Activated effector memory CD4-positive, alpha-beta T cell treated with Interleukin-2 at 50 U/mL for 16 hours (primary cell): ENCODE data around the gene OLFML3.

Experiments
- DNase-seq: peaks from one replicate; pipeline ENCODE4 v3.0.0-alpha.2; 2020

OLFML3 gene

DNA sequence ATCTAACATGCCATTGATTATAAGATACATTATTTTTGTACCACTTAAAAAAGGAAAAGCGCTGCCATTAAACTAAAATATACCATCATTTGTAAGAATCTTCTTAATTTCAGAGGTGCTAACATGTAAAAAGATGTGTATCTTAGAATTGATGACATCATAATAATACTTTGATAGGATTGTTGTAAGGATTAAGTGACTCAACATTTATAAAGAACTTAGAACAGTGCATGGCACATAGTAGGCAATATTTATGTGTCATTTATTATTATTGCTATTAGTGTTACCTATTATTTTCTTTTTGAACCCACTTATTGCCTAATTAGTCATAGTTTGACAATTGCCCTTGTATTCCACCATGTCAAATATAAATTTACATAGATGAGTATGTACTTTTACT is 28.4 kb upstream of the OLFML3 start:
- DNase-seq = no peak

DNA sequence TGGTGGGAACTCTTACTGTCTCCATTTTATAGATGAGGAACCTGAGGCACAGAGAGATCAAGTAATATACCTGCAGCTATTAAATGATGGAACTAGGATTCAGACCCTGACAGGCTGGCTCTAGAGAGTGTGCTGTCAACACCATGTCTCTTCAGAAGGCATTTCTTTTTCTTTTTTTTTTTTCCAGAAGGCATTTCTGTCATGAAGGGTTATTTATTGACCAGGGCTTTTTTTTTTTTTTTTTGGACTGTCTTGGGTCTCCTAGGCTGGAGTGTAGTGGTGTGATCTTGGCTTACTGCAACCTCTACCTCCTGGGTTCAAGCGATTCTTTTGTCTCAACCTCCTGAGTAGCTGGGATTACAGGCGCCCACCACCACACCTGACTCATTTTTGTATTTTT is 27.6 kb upstream of the OLFML3 start:
- DNase-seq = no peak

- no peak for DNase-seq
Observed at GRCh38 chr1:113957984-113958383, 21.3 kb upstream of the OLFML3 start.

GRCh38 chr1:113958691-113959090 is 20.6 kb upstream of the OLFML3 start:
- no peak for DNase-seq

GRCh38 chr1:113963281-113963906 is 15.9 kb upstream of the OLFML3 start:
- no peak for DNase-seq

GRCh38 chr1:113965703-113966412 is 13.4 kb upstream of the OLFML3 start:
- DNase-seq = no peak

- DNase-seq = no peak
Observed at GRCh38 chr1:113972954-113973353, 6.3 kb upstream of the OLFML3 start.

DNA sequence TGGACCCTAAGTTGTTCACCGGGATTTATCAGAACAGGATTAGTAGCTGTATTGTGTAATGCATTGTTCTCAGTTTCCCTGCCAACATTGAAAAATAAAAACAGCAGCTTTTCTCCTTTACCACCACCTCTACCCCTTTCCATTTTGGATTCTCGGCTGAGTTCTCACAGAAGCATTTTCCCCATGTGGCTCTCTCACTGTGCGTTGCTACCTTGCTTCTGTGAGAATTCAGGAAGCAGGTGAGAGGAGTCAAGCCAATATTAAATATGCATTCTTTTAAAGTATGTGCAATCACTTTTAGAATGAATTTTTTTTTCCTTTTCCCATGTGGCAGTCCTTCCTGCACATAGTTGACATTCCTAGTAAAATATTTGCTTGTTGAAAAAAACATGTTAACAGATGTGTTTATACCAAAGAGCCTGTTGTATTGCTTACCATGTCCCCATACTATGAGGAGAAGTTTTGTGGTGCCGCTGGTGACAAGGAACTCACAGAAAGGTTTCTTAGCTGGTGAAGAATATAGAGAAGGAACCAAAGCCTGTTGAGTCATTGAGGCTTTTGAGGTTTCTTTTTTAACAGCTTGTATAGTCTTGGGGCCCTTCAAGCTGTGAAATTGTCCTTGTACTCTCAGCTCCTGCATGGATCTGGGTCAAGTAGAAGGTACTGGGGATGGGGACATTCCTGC is 3.9 kb upstream of the OLFML3 start:
- no peak for DNase-seq

- no peak for DNase-seq
Observed at GRCh38 chr1:113976609-113977278, 2.5 kb upstream of the OLFML3 start.

GRCh38 chr1:113977906-113978305 is 1.4 kb upstream of the OLFML3 start:
- no peak for DNase-seq

DNA sequence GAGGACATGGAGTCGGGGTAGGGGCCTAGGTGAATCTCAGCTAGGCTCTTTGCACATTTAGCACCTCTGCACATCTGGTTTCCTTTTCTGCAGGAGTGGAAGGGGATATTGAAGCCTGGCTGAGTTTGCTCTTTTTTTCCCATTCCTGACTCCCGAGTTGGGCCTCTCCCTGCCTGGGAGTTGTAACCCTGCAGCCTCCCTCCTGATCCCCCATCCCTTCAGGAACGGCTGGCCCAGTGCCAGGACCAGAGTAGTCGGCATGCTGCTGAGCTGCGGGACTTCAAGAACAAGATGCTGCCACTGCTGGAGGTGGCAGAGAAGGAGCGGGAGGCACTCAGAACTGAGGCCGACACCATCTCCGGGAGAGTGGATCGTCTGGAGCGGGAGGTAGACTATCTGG is 836 bp downstream of the OLFML3 start:
- DNase-seq = no peak

GRCh38 chr1:113981962-113982931 is 3.0 kb downstream of the OLFML3 start:
- DNase-seq = no peak

- DNase-seq = no peak
Observed at GRCh38 chr1:113982949-113983348, 3.7 kb downstream of the OLFML3 start.

GRCh38 chr1:113983391-113983790 is 4.1 kb downstream of the OLFML3 start:
- no peak for DNase-seq

GRCh38 chr1:113983826-113984225 is 4.6 kb downstream of the OLFML3 start:
- DNase-seq = no peak

DNA sequence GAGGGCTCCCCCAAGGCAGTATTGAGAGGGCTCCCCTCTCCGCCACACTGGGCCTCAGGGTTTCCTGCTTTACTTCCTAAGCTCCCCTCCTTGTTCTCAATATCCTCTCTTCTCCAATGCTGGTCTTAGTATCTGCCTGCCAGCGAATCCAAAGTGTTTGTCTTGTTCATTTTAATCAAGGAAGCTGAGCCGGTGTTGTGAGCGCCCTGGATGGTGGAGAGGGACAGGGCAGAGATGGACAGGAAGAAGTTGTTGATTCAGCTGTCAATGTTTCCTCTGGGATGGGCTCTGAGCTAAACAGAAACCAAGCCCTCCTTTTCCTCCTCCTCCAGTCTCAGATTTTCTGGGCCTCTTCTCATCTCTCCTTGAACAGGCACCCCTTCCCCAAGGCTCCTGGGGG is 5.4 kb downstream of the OLFML3 start:
- no peak for DNase-seq

GRCh38 chr1:113986802-113987201 is 7.5 kb downstream of the OLFML3 start:
- no peak for DNase-seq

DNA sequence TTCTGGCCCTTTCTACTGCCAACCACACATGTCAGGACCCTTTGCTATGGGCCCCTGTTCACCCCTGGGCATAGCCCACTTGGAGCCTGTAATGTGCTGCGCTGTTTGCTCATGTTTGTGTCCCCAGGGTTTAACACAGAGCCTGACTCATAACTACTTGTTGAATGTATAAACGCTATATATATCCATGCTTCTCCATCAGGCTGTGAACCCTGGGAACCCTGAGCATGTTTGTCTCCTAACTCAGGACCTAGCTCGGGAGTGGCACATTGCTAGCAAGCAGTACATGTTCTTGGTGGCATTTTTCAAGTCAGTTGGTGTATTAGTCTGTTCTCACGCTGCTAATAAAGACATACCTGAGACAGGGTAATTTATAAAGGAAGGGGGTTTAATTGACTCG is 8.0 kb downstream of the OLFML3 start:
- no peak for DNase-seq

- DNase-seq = no peak
Observed at GRCh38 chr1:113990530-113990929, 11.3 kb downstream of the OLFML3 start.

DNA sequence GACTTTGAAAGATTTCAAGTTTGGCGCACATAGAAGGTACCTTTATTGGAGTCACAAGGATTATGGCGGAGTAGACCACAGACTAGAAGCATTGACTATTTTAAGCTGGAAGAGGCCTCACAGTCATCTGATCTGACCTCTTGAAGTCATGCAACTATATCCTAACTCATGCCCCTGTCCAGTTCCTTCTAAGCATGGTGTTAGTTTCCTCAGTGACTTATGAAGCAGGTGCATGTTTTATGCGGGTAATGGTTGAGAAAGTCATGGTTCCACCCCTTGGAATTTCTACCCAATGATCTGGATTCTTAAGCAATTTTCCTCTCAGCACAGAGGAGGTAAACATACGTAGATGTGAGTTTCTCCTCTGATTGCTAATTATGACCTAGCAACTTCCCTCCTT is 11.7 kb downstream of the OLFML3 start:
- DNase-seq = no peak

DNA sequence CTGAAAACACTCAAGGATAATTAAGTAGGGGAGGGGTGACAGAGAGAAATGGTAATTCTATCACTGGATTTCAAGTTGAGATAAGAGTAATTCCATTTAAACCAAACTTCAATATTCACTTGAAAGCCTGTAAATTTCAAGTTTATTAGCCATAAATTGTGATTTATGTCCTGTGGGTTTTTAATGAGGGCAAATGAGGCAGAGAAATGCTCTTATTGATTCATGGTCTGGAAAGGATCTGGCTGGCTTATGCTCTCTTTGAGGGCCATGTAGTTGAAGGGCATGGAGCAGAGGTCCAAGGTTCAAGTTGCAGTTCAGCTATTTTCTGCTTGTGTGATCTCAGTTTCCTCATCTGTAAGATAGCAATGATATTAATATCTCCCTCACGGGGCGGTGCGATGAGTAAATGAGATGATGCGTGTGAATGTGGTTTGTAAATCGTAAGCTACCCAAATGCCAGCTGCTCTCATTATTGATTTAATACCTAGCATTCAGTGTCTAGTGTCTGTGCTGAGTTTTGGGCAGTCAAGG is 12.3 kb downstream of the OLFML3 start:
- no peak for DNase-seq

GRCh38 chr1:113993072-113993471 is 13.8 kb downstream of the OLFML3 start:
- no peak for DNase-seq
